Choroid plexus epithelial cell (primary cell): Measurements from ENCODE around the gene NEDD4.

Source experiments
- DNase-seq: peaks from one replicate; pipeline ENCODE4 v3.0.0-alpha.2; 2010; ENCODE audit warnings: low read depth
- H3K4me3 ChIP-seq: 2 replicates; pipeline ENCODE4 v1.5.1; 2011; ENCODE audit warnings: low read depth, mild to moderate bottlenecking, control low read depth, low read length, moderate library complexity
- TF ChIP-seq, protein P1 (sequence below): conservative IDR thresholded peaks from 2 replicates; pipeline ENCODE4 v1.5.1; 2011; ENCODE audit warnings: low read depth, mild to moderate bottlenecking, control low read depth, inconsistent platforms, low read length, moderate library complexity

Gene NEDD4

DNA sequence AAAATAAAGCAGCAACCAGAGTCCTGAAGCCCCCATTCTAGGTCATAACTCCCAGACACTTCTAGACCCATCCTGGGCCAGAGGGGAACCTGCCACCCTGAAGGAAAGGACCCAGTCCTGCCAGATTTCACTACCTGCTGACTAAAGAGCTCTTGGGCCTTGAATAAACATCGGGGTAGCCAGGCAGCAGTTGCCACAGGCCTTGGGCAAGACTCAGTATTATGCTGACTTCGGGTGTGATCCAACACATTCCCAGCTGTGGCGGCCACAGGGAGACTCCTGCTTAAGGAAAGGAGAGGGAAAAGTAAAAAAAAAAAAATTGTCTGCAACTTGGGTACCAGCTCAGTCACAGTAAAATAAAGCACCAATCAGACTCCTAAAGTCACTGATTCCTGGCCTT, 23.8 kb downstream of the NEDD4 start:
- DNase-seq = no peak
- TF ChIP-seq, protein P1, sequence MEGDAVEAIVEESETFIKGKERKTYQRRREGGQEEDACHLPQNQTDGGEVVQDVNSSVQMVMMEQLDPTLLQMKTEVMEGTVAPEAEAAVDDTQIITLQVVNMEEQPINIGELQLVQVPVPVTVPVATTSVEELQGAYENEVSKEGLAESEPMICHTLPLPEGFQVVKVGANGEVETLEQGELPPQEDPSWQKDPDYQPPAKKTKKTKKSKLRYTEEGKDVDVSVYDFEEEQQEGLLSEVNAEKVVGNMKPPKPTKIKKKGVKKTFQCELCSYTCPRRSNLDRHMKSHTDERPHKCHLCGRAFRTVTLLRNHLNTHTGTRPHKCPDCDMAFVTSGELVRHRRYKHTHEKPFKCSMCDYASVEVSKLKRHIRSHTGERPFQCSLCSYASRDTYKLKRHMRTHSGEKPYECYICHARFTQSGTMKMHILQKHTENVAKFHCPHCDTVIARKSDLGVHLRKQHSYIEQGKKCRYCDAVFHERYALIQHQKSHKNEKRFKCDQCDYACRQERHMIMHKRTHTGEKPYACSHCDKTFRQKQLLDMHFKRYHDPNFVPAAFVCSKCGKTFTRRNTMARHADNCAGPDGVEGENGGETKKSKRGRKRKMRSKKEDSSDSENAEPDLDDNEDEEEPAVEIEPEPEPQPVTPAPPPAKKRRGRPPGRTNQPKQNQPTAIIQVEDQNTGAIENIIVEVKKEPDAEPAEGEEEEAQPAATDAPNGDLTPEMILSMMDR = no peak
- H3K4me3 ChIP-seq = no peak overlapping the region

DNA sequence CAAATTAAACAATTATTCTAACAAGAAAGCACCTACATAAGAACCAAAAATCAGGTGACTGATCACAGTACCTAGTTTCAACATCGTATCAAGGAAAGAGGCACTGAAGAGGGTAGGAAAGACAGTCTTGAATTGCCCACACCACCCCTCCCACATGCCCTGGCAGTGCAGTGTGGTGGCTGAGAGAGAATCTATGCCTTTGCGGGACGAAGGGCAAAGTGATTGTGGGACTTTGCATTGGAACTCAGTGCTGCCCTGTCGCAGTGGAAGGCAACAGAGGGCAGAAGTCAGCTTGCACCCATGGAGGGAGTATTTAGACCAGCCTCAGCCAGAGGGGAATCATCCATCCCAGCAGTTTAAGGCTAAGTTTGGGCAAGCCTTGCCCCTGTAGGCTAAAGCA, 24.5 kb downstream of the NEDD4 start:
- no peak overlapping the region for H3K4me3 ChIP-seq
- no peak for DNase-seq
- TF ChIP-seq, protein P1 = no peak

GRCh38 chr15:55965091-55965490, 28.3 kb downstream of the NEDD4 start:
- no peak for DNase-seq
- TF ChIP-seq, protein P1 = no peak

DNA sequence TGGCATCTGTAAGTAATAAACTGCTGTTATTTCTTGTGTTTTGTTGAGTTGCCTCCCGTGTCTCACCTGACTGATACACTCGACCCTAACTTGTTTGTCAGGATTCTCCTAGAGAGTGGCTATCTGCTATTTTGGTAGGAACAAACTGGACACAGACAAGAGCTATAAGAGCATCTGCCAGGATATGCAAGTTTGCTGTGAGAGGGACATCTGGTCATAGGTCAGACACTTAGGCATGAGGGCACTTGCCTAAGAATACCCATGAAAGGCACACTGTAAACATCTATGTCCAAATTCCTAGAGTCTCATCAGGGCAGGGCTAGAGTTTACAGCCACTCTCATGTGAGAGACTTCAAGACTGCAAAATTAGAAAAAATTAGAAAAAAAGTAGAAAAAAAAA, 32.5 kb downstream of the NEDD4 start:
- TF ChIP-seq, protein P1 = no peak
- H3K4me3 ChIP-seq = no peak overlapping the region
- no peak for DNase-seq

More at GRCh38 chr15:55965091-55965490, 28.3 kb downstream of the NEDD4 start:
- no peak overlapping the region for H3K4me3 ChIP-seq

- DNase-seq = peak; percentile 7
- H3K4me3 ChIP-seq = no peak overlapping the region
- TF ChIP-seq, protein P1 = no peak
Observed at GRCh38 chr15:55959744-55960447, 33.5 kb downstream of the NEDD4 start.

DNA sequence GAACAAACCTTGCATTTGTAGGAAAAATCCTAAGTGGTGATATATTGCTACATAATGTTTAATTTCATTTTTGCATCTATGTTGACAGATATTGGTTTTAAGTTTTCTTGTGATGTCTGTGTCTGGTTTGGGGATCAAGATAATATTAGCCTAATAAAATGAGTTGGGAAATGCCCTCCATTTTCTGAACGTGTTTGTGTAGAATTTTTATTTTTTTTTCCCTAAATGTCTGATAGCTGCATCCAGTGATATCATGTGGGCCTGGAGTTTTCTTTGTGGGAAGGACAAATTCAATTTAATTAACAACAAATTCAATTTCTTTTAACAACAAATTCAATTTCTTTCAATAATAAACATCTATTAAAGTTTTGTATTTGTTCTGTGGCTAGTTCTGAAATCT, 35.1 kb downstream of the NEDD4 start:
- TF ChIP-seq, protein P1 = no peak
- DNase-seq = no peak
- no peak overlapping the region for H3K4me3 ChIP-seq
